ENCODE data around the gene PDE6A. TPM values are rescaled to one million over a fixed set of nuclear protein-coding genes. Genes with fewer than 3 reads are reported as not detected.
A peak's percentile ranks its signal among the peaks of the same experiment; 100 is the strongest.

The PDE6A gene
- total and polyA plus RNA-seq, 9 of the 15 experiments (the other 6 are each of a cell fraction or from before 2014, with no cell fraction given) = 0.01 to 0.04 (median 0.01) TPM; not detected in 6

- TF ChIP-seq, protein P1, sequence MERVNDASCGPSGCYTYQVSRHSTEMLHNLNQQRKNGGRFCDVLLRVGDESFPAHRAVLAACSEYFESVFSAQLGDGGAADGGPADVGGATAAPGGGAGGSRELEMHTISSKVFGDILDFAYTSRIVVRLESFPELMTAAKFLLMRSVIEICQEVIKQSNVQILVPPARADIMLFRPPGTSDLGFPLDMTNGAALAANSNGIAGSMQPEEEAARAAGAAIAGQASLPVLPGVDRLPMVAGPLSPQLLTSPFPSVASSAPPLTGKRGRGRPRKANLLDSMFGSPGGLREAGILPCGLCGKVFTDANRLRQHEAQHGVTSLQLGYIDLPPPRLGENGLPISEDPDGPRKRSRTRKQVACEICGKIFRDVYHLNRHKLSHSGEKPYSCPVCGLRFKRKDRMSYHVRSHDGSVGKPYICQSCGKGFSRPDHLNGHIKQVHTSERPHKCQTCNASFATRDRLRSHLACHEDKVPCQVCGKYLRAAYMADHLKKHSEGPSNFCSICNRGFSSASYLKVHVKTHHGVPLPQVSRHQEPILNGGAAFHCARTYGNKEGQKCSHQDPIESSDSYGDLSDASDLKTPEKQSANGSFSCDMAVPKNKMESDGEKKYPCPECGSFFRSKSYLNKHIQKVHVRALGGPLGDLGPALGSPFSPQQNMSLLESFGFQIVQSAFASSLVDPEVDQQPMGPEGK (CRISPR knock-in tag; IDR thresholded peaks at IDR 0.05; ENCODE audit: borderline replicate concordance) = no peak
- no peak for TF ChIP-seq ZNF695 (CRISPR knock-in tag; IDR thresholded peaks at IDR 0.05)
- TF ChIP-seq, protein P2, sequence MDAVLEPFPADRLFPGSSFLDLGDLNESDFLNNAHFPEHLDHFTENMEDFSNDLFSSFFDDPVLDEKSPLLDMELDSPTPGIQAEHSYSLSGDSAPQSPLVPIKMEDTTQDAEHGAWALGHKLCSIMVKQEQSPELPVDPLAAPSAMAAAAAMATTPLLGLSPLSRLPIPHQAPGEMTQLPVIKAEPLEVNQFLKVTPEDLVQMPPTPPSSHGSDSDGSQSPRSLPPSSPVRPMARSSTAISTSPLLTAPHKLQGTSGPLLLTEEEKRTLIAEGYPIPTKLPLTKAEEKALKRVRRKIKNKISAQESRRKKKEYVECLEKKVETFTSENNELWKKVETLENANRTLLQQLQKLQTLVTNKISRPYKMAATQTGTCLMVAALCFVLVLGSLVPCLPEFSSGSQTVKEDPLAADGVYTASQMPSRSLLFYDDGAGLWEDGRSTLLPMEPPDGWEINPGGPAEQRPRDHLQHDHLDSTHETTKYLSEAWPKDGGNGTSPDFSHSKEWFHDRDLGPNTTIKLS (IDR thresholded peaks at IDR 0.05; ENCODE audit: borderline replicate concordance, low read depth) = no peak
- TF ChIP-seq PRPF4 (IDR thresholded peaks at IDR 0.05; ENCODE audit: insufficient read depth, low read depth, low read length, poor library complexity, severe bottlenecking) = no peak
- no peak for TF ChIP-seq BDP1 (IDR thresholded peaks at IDR 0.05; ENCODE audit: insufficient read depth, insufficient read length)
- no peak for TF ChIP-seq RBM17 (IDR thresholded peaks at IDR 0.05; ENCODE audit: borderline replicate concordance, low read depth, low read length)
- no peak for TF ChIP-seq FUS (optimal IDR thresholded peaks at IDR 0.05; ENCODE audit: low read depth, low read length)
- TF ChIP-seq ATF6 (CRISPR knock-in tag; IDR thresholded peaks at IDR 0.05) = 0 out of 2 replicates have a peak, but pooled peaks have one; percentile 57
- TF ChIP-seq THAP7 (CRISPR knock-in tag; IDR thresholded peaks at IDR 0.05) = no peak
- TF ChIP-seq ZNF583 (CRISPR knock-in tag; IDR thresholded peaks at IDR 0.05) = no peak; the same call in 1 of the 2 replicates
- TF ChIP-seq POLR2H (tag; IDR thresholded peaks at IDR 0.05; ENCODE audit: low read depth) = no peak
- no peak for TF ChIP-seq MBD1 (CRISPR knock-in tag; IDR thresholded peaks at IDR 0.05)
- TF ChIP-seq ARID3B (CRISPR knock-in tag; IDR thresholded peaks at IDR 0.05; ENCODE audit: borderline replicate concordance) = no peak
These were observed 13.6 kb downstream of the PDE6A start (continued) for GRCh38 chr5:149930749-149931574.
